Cardiac atrium fibroblast (primary cell): Measurements from ENCODE around the gene CCDC24. TPM values are rescaled to one million over a fixed set of nuclear protein-coding genes. Genes with fewer than 3 reads are reported as not detected.

Source experiments
- total RNA-seq: library from RNA; depleted of rRNA; stranded (reverse); fragments of >200 nt; gene quantifications from 2 replicates; pipeline ENCODE4 v1.2.3, GENCODE V29; 2015

The CCDC24 gene
- total RNA-seq = 2.5 and 3.9 TPM in 2 replicates

GRCh38 chr1:43991476-43992231, at the start of gene CCDC24:
Gene CCDC24 (plus strand): TSS chr1:43991599. CDS start chr1:43991879, 280 bp downstream.

GRCh38 chr1:43946236-43947060, 45.0 kb upstream of the CCDC24 start, which contains the start of gene IPO13:
Gene IPO13 (plus strand): TSS chr1:43946950. CDS start chr1:43947601, 651 bp downstream.

GRCh38 chr1:43969746-43970466, 21.5 kb upstream of the CCDC24 start, which contains the start of gene DPH2:
Gene DPH2 (plus strand): TSS chr1:43970010. CDS start chr1:43970176, 166 bp downstream.

DNA sequence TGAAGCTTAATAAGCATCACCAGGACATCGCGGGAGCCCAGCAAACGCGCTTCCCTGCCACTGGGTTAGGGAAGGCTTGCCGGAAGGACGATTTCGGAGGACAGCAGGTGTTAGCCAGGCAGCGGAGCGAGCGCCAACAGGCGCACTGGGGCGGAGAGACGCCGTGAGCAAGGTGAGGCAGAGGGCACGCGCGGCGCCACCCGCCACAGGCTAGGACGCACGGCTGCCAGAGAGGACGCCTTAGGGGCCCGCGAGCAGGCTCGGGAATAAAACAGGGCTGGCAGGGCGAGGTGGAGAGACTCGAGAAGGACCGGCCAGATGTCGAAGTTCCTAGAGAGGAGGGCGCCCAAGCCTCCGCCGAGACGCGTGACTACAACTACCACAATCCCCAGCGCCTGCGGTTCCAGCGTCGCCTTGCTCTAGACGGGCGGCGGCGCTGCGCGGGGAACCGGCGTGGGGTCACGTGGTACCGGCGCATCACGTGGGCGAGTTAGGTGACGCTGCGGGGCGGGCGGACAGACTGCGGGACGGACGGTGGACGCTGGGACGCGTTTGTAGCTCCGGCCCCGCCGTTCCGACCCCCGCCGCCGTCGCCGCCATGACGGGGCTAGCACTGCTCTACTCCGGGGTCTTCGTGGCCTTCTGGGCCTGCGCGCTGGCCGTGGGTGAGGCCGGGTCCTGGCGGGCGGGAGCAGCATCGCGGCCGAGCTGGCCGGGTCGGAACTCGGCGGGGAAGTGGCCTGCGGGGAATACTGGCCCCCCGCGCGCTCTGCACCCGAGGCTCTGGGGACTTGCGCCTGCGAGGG, 16.8 kb upstream of the CCDC24 start, which contains the start of gene ATP6V0B:
ATP6V0B (plus strand) TSS at position 518 of the 806 bp plus-strand sequence; CDS start at position 599, 81 bp downstream.

DNA sequence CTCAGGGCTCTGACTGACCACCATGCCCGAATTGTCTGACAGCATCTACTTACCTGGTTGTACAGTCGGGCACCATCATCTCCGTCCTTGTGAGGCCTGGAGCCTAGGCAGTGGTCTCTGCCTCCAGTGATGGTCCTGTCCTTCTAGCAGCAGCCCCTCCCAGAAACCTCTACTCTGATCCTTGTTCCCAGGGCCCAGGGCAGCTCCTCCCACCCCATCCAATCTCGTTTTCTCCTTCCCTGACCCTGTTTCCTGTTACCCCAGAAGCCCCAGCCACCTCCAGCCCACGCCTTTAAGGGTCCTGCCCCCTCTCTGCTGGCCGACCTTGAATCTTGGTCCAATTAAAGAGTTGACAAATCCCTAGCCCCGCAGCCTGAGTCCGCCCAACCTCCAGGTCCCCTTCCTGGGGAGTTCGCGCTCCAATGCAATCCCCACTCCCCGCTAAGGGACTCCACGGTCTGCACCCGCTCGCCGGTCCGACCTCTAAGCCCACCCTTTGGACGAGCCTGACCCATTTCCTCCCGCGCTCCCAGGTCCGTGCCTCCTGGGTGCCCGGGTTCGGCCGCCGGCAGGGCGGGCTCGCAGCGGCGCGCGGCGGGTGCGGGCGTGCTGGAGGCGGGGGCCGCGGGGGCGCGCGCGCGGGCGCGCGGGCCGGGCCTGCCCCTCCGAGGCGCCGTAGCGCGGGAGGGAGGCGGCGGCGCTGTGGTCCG, 12.7 kb upstream of the CCDC24 start, which contains the start of gene B4GALT2:
B4GALT2 (plus strand) TSS at position 660 of the 710 bp plus-strand sequence. CDS start 1,951 bp downstream, outside the sequence.

GRCh38 chr1:44031252-44032169, 40.1 kb downstream of the CCDC24 start, which contains the start of gene SLC6A9:
Gene SLC6A9 (minus strand): TSS chr1:44031462. CDS start chr1:44024277, 7,185 bp downstream.

Other genes starting within 250 kb of the CCDC24 start
- gene ARTN, start 57.8 kb upstream of the CCDC24 start, total RNA-seq = not detected in 2 replicates
- gene IPO13, start 44.6 kb upstream of the CCDC24 start, total RNA-seq = 18.8 and 29.3 TPM in 2 replicates
- gene DPH2, start 21.6 kb upstream of the CCDC24 start, total RNA-seq = 17.5 and 24.0 TPM in 2 replicates
- 103 and 155 TPM in 2 replicates for gene ATP6V0B, start 16.6 kb upstream of the CCDC24 start, total RNA-seq
- gene B4GALT2, start 12.4 kb upstream of the CCDC24 start, total RNA-seq = 89.4 and 127 TPM in 2 replicates
- 9.0 and 21.7 TPM in 2 replicates for gene SLC6A9, start 39.9 kb downstream of the CCDC24 start, total RNA-seq
- gene KLF17, start 127.2 kb downstream of the CCDC24 start, total RNA-seq = under 0.01 and 0.16 TPM in 2 replicates
- gene KLF18, start 150.0 kb downstream of the CCDC24 start, total RNA-seq = not detected in 2 replicates
- 19.1 and 36.3 TPM in 2 replicates for gene DMAP1, start 221.9 kb downstream of the CCDC24 start, total RNA-seq